ENCODE data around the gene THSD1.
A peak's percentile ranks its signal among the peaks of the same experiment; 100 is the strongest.

THSD1 gene

GRCh38 chr13:52405767-52406494, at the start of gene THSD1:
Gene THSD1, minus strand, starts transcription at chr13:52406172. Its CDS starts 3,572 bp downstream, at chr13:52402600.
- peak; percentile 33 for DNase-seq (ENCODE audit: low spot score)

DNA sequence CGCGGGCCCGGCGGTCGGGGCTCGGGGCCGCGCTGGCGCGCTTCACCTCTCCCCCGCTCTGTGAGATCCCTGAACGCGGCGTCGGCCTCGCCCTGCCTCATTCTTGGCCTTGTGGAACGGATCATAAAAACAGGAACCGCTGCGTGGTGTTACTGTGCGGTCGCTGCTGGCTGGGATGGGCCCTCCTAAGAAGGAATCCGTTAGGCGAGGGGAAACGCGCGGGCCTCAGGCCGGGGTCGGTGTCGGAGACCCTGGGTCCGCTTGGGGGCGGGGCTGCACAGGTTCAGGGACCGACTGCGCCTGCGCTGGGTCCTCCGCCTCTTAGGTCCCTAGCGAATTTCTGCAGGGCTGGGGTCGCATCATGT, 49.7 kb upstream of the THSD1 start:
- DNase-seq (ENCODE audit: low spot score) = peak; percentile 63

- DNase-seq (ENCODE audit: low spot score) = peak; percentile 88
These were observed 49.1 kb upstream of the THSD1 start, which contains the start of gene CKAP2 for GRCh38 chr13:52454820-52455676. Gene CKAP2, plus strand, starts transcription at chr13:52455478. Its CDS starts 79 bp downstream, at chr13:52455557.

GRCh38 chr13:52454459-52454819, 48.5 kb upstream of the THSD1 start:
- DNase-seq (ENCODE audit: low spot score) = peak; percentile 18

GRCh38 chr13:52452470-52452869, 46.5 kb upstream of the THSD1 start:
- no peak for DNase-seq (ENCODE audit: low spot score)

DNA sequence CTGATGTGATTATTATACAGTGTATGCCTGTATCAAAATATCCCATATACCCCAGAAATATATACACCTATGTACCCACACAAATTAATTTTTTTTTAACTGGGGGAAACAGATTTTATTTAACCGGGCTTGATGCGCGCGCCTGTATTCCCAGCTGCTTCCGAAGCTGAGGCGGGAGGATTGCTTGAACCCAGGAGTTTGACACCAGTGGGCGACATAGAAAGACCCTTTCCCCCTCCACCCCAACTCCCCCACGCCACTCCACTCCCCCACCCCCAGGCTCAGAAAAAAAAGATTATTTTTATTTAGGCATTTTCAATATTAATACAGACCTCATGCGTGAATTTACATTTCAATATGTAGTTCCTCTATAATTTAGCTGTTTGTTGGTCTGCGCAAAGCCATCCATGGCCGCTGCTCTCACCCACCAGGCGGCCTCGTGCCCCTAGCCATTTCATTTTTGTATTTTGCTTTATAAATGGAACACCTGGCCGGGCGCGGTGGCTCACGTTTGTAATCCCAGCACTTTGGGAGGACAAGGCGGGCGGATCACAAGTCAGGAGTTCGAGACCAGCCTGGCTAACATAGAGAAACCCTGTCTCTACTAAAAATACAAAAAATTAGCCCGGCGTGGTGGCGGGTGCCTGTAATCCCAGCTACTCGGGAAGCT, 45.3 kb upstream of the THSD1 start:
- no peak for DNase-seq (ENCODE audit: low spot score)

DNA sequence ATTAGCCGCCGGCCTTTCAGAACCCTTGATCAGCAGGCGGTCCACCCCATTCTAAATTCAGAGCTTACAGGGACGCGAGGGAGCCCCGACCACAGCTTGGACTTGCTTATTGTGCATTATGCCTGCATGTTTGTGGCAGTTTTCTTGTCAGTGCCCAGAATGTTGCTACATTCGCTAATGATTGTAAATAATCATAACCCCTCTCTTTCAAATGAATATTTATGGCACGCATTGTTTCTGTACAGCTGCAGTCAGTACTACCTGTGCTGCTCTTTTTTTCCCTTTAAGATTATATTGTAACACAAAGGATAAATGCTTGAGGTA, 44.8 kb upstream of the THSD1 start:
- no peak for DNase-seq (ENCODE audit: low spot score)

DNA sequence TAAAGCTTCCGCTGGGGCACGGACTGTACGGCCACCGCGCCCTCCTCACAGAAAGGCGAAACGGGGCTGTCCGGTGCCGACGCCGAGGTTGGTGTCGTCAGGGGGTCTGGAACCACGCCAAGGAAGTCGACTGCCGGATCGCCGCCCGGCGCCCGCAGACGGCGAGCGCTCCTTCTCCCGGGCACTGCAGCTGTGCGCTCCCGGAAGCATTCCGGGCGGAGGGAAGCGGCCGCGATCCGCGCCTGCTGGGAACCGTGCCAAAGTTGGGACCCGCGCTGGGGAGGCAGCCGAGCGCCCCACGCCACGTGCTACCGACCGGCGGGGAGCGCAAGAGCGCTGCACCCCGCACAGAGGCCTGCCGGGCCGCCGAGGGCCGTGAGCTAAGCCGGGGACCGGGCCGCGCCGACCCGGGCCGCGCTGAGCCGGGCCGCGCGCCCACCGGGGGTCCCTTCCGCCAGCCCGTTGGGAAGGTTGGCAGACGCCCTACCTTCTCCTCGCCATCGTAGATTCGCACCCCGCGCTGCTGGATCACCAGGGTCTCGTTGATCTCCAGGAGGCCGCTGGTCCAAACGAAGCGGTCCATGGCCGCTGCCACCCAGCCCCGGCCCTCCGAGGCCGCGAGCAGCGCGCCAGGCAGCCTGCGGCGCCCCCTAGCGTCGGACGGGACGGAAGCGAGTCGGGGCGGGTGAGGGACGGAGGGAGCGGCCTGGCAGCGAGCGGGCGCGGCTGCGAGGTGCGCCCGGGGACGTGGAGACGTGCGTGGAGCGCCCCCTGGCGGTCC, 44.2 kb upstream of the THSD1 start, which contains the start of gene VPS36:
VPS36 (minus strand) TSS at position 623 of the 781 bp plus-strand sequence; CDS start at position 583, 40 bp downstream.
- peak; percentile 72 for DNase-seq (ENCODE audit: low spot score)

GRCh38 chr13:52449331-52450011, 43.5 kb upstream of the THSD1 start:
- DNase-seq (ENCODE audit: low spot score) = no peak

GRCh38 chr13:52447815-52448552, 42.0 kb upstream of the THSD1 start:
- no peak for DNase-seq (ENCODE audit: low spot score)

DNA sequence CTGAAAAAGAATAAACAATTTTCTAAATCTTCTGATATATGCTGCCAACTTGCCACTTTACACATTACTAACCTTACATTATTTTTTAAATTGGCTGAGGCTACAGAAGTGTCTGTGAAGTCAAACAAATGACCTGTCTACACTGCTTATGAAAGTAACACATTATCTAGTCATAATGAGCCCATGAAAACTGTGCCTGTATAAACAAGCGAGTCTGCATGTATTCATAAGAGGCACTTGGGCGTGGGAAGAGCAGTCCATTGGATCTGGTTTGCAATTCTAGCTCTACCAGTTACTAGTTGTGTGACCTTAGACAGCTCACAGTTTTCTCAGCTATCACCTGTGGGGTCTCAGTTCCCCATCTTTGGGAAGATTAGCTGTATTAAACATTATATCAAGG, 41.4 kb upstream of the THSD1 start:
- no peak for DNase-seq (ENCODE audit: low spot score)

DNA sequence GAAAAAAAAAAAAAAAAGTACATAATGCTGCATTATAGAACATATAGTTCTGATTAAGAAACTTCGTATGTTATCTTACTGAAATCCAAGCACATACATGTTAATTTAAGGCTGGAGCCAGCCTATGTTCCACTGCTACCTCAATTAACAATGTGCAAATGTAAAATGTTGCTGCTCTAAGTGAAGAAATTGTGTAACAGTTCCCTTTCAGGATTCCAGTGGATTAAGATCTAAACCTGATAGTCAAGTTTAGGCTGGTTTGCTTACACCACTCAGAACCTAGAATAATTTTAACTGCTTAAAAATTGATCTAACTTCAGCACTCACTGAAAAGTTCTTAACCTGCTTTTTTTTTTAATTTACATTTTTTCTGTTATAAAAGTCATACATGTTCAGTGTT, 40.3 kb upstream of the THSD1 start:
- no peak for DNase-seq (ENCODE audit: low spot score)

GRCh38 chr13:52432456-52432855, 26.5 kb upstream of the THSD1 start:
- DNase-seq (ENCODE audit: low spot score) = no peak

DNA sequence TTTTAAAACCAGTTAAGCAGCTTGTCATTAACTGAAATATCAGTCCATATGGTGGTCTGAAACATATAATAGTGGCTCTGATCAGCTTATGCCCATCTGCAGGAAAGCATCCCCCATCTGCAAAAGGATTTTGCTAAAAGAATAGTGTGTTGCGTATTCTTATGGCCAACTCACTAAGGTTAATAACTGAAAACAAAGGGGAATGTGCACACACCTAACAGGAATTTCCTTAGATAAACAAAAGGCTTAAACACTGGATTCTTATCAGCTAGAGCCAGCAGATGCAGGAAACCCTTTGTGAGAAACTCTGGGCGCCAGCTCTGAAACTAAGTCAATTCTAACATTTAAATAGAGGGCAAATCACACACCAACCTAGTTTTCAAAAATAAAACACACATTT, 22.3 kb upstream of the THSD1 start:
- DNase-seq (ENCODE audit: low spot score) = peak; percentile 22

DNA sequence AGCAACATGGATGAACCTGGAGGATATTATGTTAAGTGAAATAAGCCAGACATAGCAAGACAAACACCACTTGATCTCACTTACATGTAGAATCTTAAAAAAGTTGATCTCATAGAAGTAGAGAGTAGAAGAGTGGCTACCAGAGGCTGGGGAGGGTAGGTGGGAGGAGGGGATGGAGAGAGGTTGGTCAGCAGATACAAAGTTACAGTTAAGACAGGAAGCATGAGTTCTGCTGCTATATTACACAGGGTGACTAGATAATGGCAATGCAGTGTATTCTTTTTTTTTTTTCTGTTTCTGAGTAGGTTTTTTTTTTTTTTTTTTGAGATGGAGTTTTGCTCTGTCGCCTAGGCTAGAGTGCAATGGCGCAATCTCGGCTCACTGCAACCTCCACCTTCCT, 15.2 kb upstream of the THSD1 start:
- DNase-seq (ENCODE audit: low spot score) = no peak

DNA sequence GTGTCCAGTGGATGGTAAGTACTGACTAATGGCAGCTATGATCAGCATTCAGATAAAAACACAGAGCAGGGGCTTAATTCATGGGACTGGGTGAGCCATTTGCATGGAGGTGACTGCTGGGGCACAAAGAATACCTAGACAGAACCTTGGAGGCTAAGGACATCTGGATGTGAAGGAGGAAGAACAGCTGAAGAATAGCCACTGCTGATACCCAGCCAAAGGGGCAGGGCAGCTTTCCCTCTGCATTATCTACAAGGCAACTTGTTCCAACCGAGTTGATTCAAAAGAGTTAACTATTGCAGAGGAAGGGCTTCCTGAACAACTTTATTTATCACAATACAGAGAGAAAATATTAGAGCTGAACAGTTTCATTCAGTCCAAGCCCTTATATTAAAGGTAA, 13.1 kb upstream of the THSD1 start:
- DNase-seq (ENCODE audit: low spot score) = no peak

DNA sequence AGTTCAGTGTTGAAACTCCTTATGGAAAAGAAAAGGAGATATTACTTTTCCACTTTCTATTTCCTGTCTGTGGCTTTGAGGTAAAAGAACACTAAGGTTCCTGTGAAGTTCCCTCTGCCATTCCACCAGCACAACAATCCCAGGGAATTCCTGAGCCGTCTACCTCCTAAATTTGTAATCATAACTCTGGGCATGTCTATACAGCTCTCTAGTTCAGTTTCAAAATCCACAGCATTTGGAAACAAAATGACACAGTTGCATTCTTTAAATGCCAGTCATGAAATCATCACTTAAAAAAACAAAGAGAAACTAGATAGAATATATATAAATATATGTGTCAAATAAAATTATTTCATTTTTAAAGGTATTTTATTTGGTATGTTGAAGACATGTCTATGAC, 9.0 kb upstream of the THSD1 start:
- no peak for DNase-seq (ENCODE audit: low spot score)

- DNase-seq (ENCODE audit: low spot score) = no peak
These were observed 8.1 kb upstream of the THSD1 start for GRCh38 chr13:52414051-52414450.

DNA sequence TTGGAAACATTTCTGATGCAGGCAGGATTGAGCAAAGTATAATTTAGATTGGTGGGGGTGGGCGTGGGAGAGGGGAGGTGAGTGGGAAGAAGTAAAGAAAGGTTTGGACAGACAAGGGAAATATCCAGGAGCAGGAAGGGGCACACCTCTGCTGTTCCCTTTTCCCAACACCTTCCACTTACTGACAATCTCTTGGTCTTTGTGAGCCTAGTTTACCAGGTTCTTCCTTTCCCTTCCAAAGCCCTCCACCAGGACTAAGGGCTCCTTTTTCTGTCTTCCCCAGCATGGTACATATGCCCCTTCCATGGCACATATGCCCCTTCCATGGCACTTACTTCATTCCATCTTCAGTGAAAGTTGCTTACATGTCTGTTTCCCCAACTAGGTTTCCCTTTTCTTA, 6.2 kb upstream of the THSD1 start:
- no peak for DNase-seq (ENCODE audit: low spot score)

- DNase-seq (ENCODE audit: low spot score) = no peak
These were observed 5.7 kb upstream of the THSD1 start for GRCh38 chr13:52411629-52412028.

Measured in HuH-7.5 (cell line).